Ishikawa (cell line): ENCODE results near the gene ABHD17C.

ENCODE experiments used
- CEBPB ChIP-seq: IDR thresholded peaks from 2 replicates; pipeline ENCODE4 v1.6.1; 2012
- CREB1 ChIP-seq: IDR thresholded peaks from 2 replicates; pipeline ENCODE4 v1.6.1; 2012; ENCODE audit warnings: low read depth
- EP300 ChIP-seq: IDR thresholded peaks from 2 replicates; pipeline ENCODE4 v1.6.1; 2012; ENCODE audit warnings: borderline replicate concordance
- FOXM1 ChIP-seq: IDR thresholded peaks from 2 replicates; pipeline ENCODE4 v1.6.1; 2012; ENCODE audit warnings: low read depth, borderline replicate concordance
- MAX ChIP-seq: IDR thresholded peaks from 2 replicates; pipeline ENCODE4 v1.6.1; 2012
- NFIC ChIP-seq: IDR thresholded peaks from 2 replicates; pipeline ENCODE4 v1.6.1; 2012
- RAD21 ChIP-seq: IDR thresholded peaks from 2 replicates; pipeline ENCODE4 v1.6.1; 2012; ENCODE audit warnings: low read depth
- REST ChIP-seq: IDR thresholded peaks from 2 replicates; pipeline ENCODE4 v1.6.1; 2012; ENCODE audit warnings: low read depth, mild to moderate bottlenecking
- TAF1 ChIP-seq: IDR thresholded peaks from 2 replicates; pipeline ENCODE4 v1.6.1; 2012; ENCODE audit warnings: low read depth, mild to moderate bottlenecking
- USF1 ChIP-seq: IDR thresholded peaks from 2 replicates; pipeline ENCODE4 v1.6.1; 2012

GRCh38 chr15:80659375-80659774 is 35.7 kb upstream of the ABHD17C start:
- TF ChIP-seq REST = no peak
- no peak for TF ChIP-seq TAF1
- no peak for TF ChIP-seq RAD21
- TF ChIP-seq CEBPB = no peak
- TF ChIP-seq NFIC = no peak
- no peak for TF ChIP-seq EP300
- TF ChIP-seq FOXM1 = no peak
- no peak for TF ChIP-seq USF1
- TF ChIP-seq CREB1 = no peak
- TF ChIP-seq MAX = no peak
